Measurements from ENCODE around the gene CUL7.

The CUL7 gene

DNA sequence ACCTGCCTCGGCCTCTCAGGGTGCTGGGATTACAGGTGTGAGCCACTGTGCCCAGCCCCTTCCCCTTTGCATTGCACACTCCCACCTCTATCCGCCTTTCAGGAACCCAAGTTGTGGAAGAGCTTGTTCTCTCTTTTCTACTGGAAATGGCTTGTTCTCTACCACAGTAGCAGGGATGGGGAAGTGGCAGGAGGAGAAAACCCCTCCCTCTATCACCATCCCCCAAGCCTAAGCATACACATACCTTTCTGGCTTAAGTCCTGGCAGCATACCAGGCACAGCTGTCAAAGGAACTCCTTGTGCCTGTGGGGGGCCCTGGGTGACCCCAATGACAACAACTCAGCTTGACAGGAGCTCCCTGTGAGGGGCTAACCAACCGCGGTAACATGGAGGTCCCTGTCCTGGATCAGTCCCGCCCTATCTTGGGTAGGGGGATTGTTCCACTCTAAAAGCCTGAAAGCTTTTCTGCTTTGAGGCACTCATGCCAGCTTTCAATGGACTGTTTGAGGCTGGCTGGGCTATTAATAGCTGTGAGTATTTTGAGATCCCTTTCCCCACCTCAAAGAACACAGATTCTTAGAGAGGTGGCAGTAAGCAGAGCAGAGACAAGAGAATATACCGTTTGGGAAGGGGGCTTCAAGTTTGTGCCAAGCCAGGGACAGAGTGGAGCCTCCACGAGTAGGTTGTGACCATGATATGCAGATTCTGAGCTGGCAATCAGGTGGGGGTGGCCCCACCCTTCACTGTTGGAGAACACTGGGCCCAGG, 37.3 kb downstream of the CUL7 start:
- DNase-seq (ENCODE audit: low read depth), result no peak
- no peak overlapping the region for H3K4me3 ChIP-seq (ENCODE audit: low read depth, low read length)
- no peak for TF ChIP-seq CTCF (IDR thresholded peaks at IDR 0.05; ENCODE audit: control insufficient read depth, extremely low read depth, insufficient read depth)

DNA sequence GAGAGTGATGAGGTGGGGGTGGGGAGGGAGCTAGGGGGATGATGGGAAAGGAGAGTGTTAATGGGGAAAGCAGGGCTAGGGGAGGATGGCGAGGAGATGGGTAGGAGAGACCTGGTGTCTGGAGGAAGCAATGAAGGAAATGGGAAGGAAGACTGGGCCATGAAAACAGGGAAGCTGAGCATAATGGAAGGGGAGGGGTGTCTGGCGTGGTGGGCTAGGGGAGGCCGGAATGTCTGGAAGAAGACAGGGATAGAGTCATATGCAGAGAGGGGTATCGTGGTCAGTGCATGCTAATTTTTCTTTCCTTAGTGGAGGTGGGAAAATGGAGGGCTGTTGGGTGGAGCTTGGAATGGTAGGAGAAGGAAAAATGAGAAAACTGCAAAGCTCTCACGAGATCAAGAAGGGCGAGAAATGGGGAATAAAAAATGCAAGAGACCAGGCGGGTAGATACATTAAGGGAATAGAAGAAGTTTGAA, 39.2 kb downstream of the CUL7 start:
- no peak for TF ChIP-seq CTCF (IDR thresholded peaks at IDR 0.05; ENCODE audit: control insufficient read depth, extremely low read depth, insufficient read depth)
- no peak for DNase-seq (ENCODE audit: low read depth)
- peak overlapping the region; percentile 82 for H3K4me3 ChIP-seq (ENCODE audit: low read depth, low read length)

DNA sequence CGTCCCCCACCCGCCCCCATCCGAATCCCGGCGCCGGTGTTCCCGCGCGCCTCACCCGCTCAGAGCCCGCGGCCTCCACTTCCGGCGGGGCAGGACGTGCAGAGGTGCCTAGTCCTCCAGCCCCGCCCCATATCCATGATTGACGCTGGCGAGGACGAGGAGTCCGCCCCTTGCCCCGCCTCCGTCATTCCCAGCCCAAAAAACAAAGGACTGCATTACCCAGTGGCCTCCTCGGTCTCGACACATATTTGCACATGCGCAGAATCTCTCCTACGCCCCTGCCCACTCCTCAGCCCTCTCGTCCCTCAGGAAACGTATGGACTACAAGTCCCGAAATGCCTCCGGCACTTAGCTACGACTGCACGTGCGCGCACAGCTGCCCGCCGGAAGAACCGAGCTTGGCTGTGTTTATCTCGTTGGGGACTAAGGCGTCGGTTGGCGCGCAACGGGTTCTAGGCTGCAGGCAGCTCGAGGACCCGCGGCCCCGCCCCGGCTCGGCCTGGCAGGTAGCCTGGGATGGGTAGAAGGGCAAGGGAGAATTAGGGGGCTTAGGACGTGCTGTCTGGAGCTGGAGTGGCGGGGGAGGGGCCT, 39.7 kb downstream of the CUL7 start, which contains the start of the genes KLHDC3 and MEA1:
Gene KLHDC3 (plus strand): TSS at position 407 of the 591 bp plus-strand sequence. CDS start 2,944 bp downstream, outside the sequence.
Gene MEA1 (minus strand): TSS at position 104 of the 591 bp plus-strand sequence. CDS start 133 bp downstream, outside the sequence.
- no peak for TF ChIP-seq CTCF (IDR thresholded peaks at IDR 0.05; ENCODE audit: control insufficient read depth, extremely low read depth, insufficient read depth)
- DNase-seq (ENCODE audit: low read depth), result peak; percentile 99
- peak within 1 kb of the TSS; percentile 82 for H3K4me3 ChIP-seq (ENCODE audit: low read depth, low read length)

GRCh38 chr6:43013097-43013842, 40.4 kb downstream of the CUL7 start:
- H3K4me3 ChIP-seq (ENCODE audit: low read depth, low read length), result peak overlapping the region; percentile 82
- TF ChIP-seq CTCF (IDR thresholded peaks at IDR 0.05; ENCODE audit: control insufficient read depth, extremely low read depth, insufficient read depth), result no peak
- no peak for DNase-seq (ENCODE audit: low read depth)

DNA sequence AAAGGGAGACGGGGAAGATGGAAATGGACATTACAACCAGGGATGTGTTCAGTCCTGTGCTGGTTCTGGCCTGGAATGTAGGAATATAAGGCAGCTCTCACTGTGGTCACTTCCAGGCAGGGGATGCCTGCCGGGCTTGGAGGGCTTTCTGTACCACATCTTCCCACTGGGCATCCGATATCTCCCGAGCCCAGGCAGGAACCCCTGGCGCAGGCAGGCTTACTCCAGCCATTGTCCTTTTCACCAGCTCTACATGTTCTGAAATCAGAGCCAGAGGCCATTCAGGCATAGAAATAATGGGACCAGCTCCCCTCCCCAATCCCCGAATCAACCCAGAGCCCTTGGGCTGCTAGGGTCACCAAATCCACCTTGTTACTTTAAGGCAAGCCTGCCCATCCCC, 41.3 kb downstream of the CUL7 start:
- no peak for TF ChIP-seq CTCF (IDR thresholded peaks at IDR 0.05; ENCODE audit: control insufficient read depth, extremely low read depth, insufficient read depth)
- no peak for DNase-seq (ENCODE audit: low read depth)
- H3K4me3 ChIP-seq (ENCODE audit: low read depth, low read length), result peak overlapping the region; percentile 82

GRCh38 chr6:43011207-43011606, 42.4 kb downstream of the CUL7 start:
- TF ChIP-seq CTCF (IDR thresholded peaks at IDR 0.05; ENCODE audit: control insufficient read depth, extremely low read depth, insufficient read depth), result no peak
- H3K4me3 ChIP-seq (ENCODE audit: low read depth, low read length), result no peak overlapping the region
- no peak for DNase-seq (ENCODE audit: low read depth)
